ENCODE measurements around the gene NUP62CL.

The NUP62CL gene

GRCh38 chrX:107076158-107076557 is 130.1 kb downstream of the NUP62CL start:
- H3K36me3 ChIP-seq (ENCODE audit: control insufficient read depth in 2 of 2, insufficient read depth in 1 of 2, low read length in 2 of 2), result peaks cover 3 to 9% of the 10 kb centered on the region in 2 experiments; a peak in 2 of 3 replicates
- no peaks in the 10 kb centered on the region; the same call in 1 of the 2 replicates for H3K9me3 ChIP-seq (ENCODE audit: control insufficient read depth, insufficient read depth, low read depth, low read length)
- H3K4me1 ChIP-seq (ENCODE audit: control insufficient read depth, insufficient read depth, low read length), result no peaks in the 10 kb centered on the region
- CTCF ChIA-PET, result interaction anchor here (0.6 kb wide), 1 partner anchor 12 kb away, joined by 6 read pairs; no protein-coding TSS in a partner anchor
- no peak overlapping the region for H3K4me3 ChIP-seq (ENCODE audit: low read depth, low read length)
- no peak overlapping the region for H3K27ac ChIP-seq (ENCODE audit: extremely low read depth, low read depth, low read length)
- POLR2A ChIA-PET, result no interaction called here
- peak; percentile 33; the same call in 1 of the 2 replicates for TF ChIP-seq ZNF501 (tag by site-specific recombination; IDR thresholded peaks at IDR 0.05)
- TF ChIP-seq GLI2 (tag by site-specific recombination; IDR thresholded peaks at IDR 0.05; ENCODE audit: borderline replicate concordance, low read depth), result peak; percentile 56; the same call in 1 of the 2 replicates
- TF ChIP-seq ZNF280D (tag by site-specific recombination; IDR thresholded peaks at IDR 0.05), result no peak
- TF ChIP-seq KLF17 (tag by site-specific recombination; IDR thresholded peaks at IDR 0.05), result no peak
- TF ChIP-seq KLF7 (tag by site-specific recombination; IDR thresholded peaks at IDR 0.05; ENCODE audit: borderline replicate concordance), result no peak
- no peak for TF ChIP-seq ZNF138 (tag by site-specific recombination; IDR thresholded peaks at IDR 0.05; ENCODE audit: borderline replicate concordance)
- TF ChIP-seq KLF10 (tag by site-specific recombination; IDR thresholded peaks at IDR 0.05), result no peak
- TF ChIP-seq ZNF19 (tag by site-specific recombination; IDR thresholded peaks at IDR 0.05; ENCODE audit: low read depth), result 0 out of 2 replicates have a peak, but pooled peaks have one; percentile 27
- TF ChIP-seq, protein P1, sequence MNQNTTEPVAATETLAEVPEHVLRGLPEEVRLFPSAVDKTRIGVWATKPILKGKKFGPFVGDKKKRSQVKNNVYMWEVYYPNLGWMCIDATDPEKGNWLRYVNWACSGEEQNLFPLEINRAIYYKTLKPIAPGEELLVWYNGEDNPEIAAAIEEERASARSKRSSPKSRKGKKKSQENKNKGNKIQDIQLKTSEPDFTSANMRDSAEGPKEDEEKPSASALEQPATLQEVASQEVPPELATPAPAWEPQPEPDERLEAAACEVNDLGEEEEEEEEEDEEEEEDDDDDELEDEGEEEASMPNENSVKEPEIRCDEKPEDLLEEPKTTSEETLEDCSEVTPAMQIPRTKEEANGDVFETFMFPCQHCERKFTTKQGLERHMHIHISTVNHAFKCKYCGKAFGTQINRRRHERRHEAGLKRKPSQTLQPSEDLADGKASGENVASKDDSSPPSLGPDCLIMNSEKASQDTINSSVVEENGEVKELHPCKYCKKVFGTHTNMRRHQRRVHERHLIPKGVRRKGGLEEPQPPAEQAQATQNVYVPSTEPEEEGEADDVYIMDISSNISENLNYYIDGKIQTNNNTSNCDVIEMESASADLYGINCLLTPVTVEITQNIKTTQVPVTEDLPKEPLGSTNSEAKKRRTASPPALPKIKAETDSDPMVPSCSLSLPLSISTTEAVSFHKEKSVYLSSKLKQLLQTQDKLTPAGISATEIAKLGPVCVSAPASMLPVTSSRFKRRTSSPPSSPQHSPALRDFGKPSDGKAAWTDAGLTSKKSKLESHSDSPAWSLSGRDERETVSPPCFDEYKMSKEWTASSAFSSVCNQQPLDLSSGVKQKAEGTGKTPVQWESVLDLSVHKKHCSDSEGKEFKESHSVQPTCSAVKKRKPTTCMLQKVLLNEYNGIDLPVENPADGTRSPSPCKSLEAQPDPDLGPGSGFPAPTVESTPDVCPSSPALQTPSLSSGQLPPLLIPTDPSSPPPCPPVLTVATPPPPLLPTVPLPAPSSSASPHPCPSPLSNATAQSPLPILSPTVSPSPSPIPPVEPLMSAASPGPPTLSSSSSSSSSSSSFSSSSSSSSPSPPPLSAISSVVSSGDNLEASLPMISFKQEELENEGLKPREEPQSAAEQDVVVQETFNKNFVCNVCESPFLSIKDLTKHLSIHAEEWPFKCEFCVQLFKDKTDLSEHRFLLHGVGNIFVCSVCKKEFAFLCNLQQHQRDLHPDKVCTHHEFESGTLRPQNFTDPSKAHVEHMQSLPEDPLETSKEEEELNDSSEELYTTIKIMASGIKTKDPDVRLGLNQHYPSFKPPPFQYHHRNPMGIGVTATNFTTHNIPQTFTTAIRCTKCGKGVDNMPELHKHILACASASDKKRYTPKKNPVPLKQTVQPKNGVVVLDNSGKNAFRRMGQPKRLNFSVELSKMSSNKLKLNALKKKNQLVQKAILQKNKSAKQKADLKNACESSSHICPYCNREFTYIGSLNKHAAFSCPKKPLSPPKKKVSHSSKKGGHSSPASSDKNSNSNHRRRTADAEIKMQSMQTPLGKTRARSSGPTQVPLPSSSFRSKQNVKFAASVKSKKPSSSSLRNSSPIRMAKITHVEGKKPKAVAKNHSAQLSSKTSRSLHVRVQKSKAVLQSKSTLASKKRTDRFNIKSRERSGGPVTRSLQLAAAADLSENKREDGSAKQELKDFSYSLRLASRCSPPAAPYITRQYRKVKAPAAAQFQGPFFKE (tag by site-specific recombination; IDR thresholded peaks at IDR 0.05; ENCODE audit: borderline replicate concordance), result no peak
- TF ChIP-seq ZNF311 (tag by site-specific recombination; IDR thresholded peaks at IDR 0.05; ENCODE audit: borderline replicate concordance), result no peak
- peak; percentile 71; the same call in 1 of the 2 replicates for TF ChIP-seq ZNF560 (tag by site-specific recombination; IDR thresholded peaks at IDR 0.05; ENCODE audit: borderline replicate concordance)
- TF ChIP-seq GLI4 (tag by site-specific recombination; IDR thresholded peaks at IDR 0.05), result no peak
- TF ChIP-seq ZBTB10 (tag by site-specific recombination; IDR thresholded peaks at IDR 0.05), result no peak
- peak; percentile 71 for TF ChIP-seq ZNF623 (tag by site-specific recombination; IDR thresholded peaks at IDR 0.05)
- peak; percentile 62 for TF ChIP-seq ZNF664 (tag by site-specific recombination; IDR thresholded peaks at IDR 0.05)
- peak; percentile 24 for TF ChIP-seq ZNF529 (tag by site-specific recombination; IDR thresholded peaks at IDR 0.05; ENCODE audit: insufficient replicate concordance)
- no peak for TF ChIP-seq ZNF785 (tag by site-specific recombination; IDR thresholded peaks at IDR 0.05)
- peak; percentile 49 for TF ChIP-seq ZNF629 (tag by site-specific recombination; IDR thresholded peaks at IDR 0.05)
- no peak for TF ChIP-seq ATF2 (tag by site-specific recombination; IDR thresholded peaks at IDR 0.05; ENCODE audit: low read depth)
- no peak for TF ChIP-seq SP7 (tag by site-specific recombination; IDR thresholded peaks at IDR 0.05)
- no peak for TF ChIP-seq BCL11A (tag by site-specific recombination; IDR thresholded peaks at IDR 0.05; ENCODE audit: low read depth)
- TF ChIP-seq ZNF585B (tag by site-specific recombination; IDR thresholded peaks at IDR 0.05), result no peak
- TF ChIP-seq ZBTB48 (tag by site-specific recombination; IDR thresholded peaks at IDR 0.05), result no peak
- no peak for TF ChIP-seq YY2 (tag by site-specific recombination; IDR thresholded peaks at IDR 0.05)
- no peak for TF ChIP-seq ZNF184 (tag by site-specific recombination; IDR thresholded peaks at IDR 0.05)

All from HEK293 (cell line).